Upper lobe of left lung (tissue), 4 donors: ENCODE measurements around the gene KRT13.

Experiments
- CTCF ChIP-seq, 6 experiments: fragments of 450-650 bp in 4 of 6; fragments of 200-600 bp in 2 of 6; sonication (generic) in 2 of 6; IDR thresholded peaks; one replicate each; pipeline ENCODE4 v1.5.1; 2016 to 2019; ENCODE audit warnings: antibody characterized with exemption in 6 of 6
- EP300 ChIP-seq, 4 donors: sonication (generic); formaldehyde crosslinking; IDR thresholded peaks; one replicate each; pipeline ENCODE4 v1.5.1; 2017; ENCODE audit warnings: antibody characterized with exemption in 4 of 4, control low read depth in 2 of 4
- POLR2A ChIP-seq, 4 donors: fragments of 450-650 bp; IDR thresholded peaks; one replicate each; pipeline ENCODE4 v1.5.1; 2016 to 2017; ENCODE audit warnings: antibody characterized with exemption in 4 of 4, mild to moderate bottlenecking in 2 of 4
- POLR2AphosphoS5 ChIP-seq, 2 donors: sonication (generic); formaldehyde crosslinking; IDR thresholded peaks; one replicate each; pipeline ENCODE4 v1.5.1; 2017; ENCODE audit warnings: antibody characterized with exemption in 2 of 2

DNA sequence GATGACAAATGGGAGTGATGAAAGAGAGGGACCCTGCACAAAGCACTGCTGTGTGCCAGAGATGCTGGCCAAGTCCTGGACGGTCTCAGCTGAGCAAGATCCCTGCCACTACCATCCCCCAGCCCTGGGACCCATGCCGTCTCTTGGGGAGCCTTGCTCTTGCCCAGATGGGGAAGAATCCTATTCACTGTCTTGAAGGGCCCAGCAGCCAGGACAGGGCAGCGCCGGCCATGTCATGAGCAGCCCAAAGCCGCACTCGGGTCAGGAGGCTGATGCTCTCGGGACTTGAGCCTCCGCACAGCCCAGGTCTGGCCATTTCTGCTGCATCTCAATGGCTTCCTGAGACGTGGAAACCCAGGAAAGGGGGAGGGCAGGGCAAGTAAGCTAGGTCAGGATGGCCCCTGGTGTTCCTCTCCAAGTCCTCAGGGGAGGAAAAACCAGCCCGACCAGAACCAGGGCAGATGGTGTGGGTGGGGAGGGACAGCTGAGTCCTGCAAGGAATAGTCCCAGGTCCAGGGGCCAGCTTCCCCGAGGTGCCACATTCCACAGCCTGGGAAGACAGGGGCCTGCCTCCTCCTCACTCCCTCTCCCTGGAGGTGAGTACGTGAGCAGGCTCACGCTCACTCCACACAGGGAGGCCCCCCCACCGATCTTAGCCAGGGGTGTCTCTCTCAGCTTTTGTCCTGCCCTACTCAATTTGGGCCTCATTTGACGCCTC lies 30.5 kb upstream of the KRT13 start:
- no peak for TF ChIP-seq CTCF (IDR thresholded peaks at IDR 0.05)
- TF ChIP-seq EP300 (IDR thresholded peaks at IDR 0.05), result no peak
- TF ChIP-seq POLR2A (IDR thresholded peaks at IDR 0.05), result no peak
- no peak for TF ChIP-seq POLR2AphosphoS5 (IDR thresholded peaks at IDR 0.05)
